GM12873 (cell line): ENCODE results near the gene BAHCC1.

Source experiments
- TF ChIP-seq, protein P1 (sequence below): IDR thresholded peaks from 2 replicates; pipeline ENCODE4 v1.5.1; 2012; ENCODE audit warnings: low read depth, mild to moderate bottlenecking, moderate library complexity, low read length, control low read depth; ENCODE audit not compliant: insufficient read depth; ENCODE audit errors: missing control alignments

Gene BAHCC1

DNA sequence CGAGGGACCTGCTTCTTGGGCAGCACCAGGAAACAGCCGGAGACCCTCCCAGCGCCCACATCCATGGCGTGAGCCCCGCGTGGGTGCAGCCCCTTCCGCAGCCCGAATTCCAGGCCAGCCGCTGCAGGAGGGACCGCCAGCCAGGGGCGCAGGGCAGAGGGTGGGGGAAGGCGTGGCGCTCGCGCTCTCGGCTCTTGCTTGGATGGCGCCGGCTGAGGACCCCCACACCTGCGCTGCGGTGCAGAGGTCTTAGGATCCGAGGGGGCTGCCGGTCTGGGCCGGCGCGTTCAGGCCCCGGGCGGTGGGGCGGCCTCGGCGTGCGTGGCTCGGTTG is 88.6 kb downstream of the BAHCC1 start:
- TF ChIP-seq, protein P1, sequence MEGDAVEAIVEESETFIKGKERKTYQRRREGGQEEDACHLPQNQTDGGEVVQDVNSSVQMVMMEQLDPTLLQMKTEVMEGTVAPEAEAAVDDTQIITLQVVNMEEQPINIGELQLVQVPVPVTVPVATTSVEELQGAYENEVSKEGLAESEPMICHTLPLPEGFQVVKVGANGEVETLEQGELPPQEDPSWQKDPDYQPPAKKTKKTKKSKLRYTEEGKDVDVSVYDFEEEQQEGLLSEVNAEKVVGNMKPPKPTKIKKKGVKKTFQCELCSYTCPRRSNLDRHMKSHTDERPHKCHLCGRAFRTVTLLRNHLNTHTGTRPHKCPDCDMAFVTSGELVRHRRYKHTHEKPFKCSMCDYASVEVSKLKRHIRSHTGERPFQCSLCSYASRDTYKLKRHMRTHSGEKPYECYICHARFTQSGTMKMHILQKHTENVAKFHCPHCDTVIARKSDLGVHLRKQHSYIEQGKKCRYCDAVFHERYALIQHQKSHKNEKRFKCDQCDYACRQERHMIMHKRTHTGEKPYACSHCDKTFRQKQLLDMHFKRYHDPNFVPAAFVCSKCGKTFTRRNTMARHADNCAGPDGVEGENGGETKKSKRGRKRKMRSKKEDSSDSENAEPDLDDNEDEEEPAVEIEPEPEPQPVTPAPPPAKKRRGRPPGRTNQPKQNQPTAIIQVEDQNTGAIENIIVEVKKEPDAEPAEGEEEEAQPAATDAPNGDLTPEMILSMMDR: no peak

DNA sequence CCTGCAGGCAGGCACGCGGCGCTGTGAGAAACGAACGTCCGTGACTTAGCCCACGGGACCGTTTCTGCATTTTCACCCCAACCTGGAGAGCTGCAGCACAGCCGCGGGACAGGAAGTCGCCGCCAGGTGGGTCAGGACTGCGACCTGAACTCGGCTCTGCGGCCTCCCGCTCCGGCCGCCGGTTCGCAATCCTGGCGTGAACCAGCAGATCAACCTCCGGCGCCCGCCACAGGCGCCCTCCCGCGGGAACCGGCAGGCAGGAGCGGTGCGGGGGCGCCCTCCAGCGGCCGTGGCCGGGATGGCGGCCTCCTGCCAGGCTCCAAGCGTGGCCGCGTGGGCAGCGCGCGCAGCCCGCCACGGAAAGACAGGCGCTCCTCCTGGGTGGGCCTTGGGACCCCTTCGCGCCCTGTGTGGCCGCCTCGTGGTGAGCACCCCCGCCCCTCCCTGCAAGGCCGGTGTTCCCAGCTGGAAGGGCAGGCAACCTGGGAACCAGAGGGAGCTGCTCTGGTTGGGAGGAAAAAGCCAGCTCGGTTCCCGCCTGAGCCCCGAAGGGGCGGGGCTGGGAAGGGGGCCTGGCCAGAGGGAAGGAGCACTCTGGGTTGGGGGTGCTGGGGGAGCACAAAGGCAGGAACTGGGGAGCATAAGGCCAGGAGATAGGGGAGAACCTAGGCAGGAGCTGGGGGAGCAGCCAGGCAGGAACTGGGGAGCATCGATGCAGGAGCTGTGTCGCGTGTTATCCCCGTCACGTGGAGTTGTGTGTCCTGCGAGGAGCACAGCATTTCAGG is 89.1 kb downstream of the BAHCC1 start:
- TF ChIP-seq, protein P1: peak; percentile 89

DNA sequence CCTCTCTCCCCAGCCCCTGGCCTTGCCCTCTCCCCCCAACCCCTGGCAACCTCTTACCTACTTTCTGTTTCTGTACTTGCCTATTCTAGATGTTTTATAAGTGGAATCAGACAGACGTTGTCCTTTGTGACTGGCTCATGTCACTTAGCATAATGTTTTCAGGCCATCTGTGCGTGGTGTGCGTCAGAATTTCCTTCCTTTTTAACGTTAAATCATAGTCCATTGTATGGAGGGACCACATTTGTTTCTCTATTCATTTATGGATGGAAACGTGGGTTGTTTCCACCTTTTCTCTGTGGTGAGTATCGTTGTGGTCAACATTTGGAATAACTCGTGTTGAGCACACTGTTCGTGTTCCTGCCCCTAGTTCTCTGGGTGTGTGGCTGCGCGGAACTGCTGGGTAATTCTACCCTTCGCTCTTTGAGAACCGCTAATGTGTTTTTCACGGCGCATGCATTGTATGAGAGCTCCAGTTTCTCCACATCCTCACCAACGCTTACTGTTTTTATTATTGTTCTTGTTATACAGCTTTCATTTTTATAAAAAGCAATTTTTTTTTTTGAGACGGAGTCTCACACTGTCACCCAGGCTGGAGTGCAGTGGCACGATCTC is 91.0 kb downstream of the BAHCC1 start:
- TF ChIP-seq, protein P1: no peak

DNA sequence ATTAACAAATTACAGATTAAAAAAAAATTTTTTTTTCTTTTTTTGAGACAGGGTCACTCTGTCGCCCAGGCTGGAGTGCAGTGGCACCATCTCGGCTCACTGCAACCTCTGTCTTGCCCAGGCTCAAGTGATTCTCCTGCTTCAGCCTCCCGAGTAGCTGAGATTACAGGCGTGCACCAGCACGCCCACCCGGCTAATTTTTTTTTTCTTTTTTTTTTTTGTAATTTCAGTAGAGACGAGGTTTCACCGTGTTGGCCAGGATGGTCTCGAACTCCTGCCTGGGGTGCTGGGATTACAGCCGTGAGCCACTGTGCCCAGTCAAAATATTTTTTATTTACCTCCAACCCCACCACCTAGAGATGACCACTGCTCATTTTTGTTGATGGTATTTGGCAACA is 91.8 kb downstream of the BAHCC1 start:
- TF ChIP-seq, protein P1: no peak

DNA sequence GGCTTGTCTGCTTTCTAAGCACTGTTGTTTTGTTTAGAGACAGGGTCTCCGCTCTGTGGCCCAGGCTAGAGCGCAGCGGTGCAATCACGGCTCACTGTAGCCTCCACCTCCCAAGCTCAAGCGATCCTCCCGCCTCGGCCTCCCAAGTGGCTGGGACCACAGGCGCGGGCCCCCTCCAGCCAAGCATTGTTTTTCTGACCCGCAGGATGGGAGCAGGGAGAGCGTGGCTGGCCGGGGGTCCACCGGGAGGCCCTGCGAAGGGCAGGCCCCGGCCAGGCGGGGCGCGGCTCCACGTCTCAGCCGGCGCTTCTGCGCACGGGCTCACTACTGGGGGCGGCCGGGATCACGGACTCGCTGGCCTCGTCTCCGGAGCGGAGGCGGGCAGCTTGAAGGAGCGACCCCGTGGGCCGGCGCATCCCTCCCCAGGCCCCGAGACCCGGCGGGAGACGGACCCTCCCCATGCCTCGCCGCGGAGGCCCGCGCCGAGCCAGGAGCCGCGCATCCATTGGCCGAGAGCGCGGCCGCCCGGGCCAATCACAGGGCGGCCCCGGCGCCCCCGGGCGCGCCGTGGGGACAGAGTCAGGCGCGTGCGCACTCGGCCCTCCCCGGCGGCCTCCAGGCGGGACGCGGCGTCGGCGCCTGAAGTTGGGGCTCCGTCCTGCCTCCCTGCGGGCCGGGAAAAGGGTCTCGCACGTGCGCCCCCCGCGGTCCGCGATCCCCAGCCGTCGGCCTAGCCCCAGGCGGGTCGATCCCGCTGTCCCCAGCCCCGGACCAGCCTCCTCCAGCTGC is 92.4 kb downstream of the BAHCC1 start:
- TF ChIP-seq, protein P1: no peak

DNA sequence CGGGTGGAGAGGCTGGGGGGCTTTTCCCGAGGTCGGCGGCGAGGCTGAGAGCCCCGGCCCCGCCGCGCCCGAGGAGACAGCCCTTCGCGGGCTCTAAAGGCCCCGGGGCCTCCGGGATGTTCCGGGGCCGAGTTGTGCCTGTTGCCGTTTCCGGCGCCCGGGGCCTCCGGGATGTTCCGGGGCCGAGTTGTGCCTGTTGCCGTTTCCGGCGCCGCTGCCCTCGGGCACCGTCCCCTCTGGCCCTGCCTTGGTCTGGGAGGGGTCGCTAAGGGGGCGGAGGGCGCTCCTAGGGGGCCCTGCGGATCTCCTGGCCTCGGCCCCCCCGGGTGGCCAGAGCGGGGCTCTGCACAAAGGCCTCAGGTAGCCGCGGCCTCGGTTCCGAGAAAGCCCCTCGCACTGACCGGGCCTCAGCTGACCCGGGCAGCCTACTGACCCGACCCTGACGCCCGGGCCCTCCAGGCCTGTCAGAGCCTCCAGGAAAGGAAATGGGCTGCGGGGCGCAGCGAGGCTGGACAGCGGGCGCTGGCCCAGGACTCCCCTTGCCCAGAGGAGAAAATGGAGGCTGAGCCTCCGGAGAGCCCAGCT is 93.1 kb downstream of the BAHCC1 start:
- TF ChIP-seq, protein P1: no peak
